SK-N-SH (cell line): ENCODE results near the gene GPR152. TPM values are rescaled to one million over a fixed set of nuclear protein-coding genes. Genes with fewer than 3 reads are reported as not detected.

Source experiments
- CTCF ChIA-PET: fragments of 300-600, 350-600 bp; formaldehyde crosslinking; extraction: SDS; loops from one replicate; lab custom pipeline; 2021; lab: Yijun Ruan, JAX
- POLR2A ChIA-PET: fragments of 350-600 bp; sonication (Branson Sonifier 250); formaldehyde crosslinking; extraction: SDS; loops from one replicate; lab custom pipeline; 2020; ENCODE audit warnings: antibody characterized with exemption, inconsistent platforms; lab: Yijun Ruan, JAX
- DNase-seq: peaks from one replicate; pipeline ENCODE4 v3.0.0; 2012
- H2AFZ ChIP-seq: fragments of 200-600 bp; sonication (generic); 2 replicates; pipeline ENCODE4 v1.8.1; 2016; ENCODE audit warnings: antibody characterized with exemption, mild to moderate bottlenecking, low read depth
- H3F3A ChIP-seq: fragments of 200-600 bp; sonication (generic); replicated peaks from 2 replicates; pipeline ENCODE3; 2016; ENCODE audit warnings: antibody characterized with exemption, mild to moderate bottlenecking; ENCODE audit not compliant: insufficient read depth
- H3K27ac ChIP-seq, 2 experiments: fragments of 200-500 bp in 1 of 2; fragments of 200-600 bp in 1 of 2; sonication (Bioruptor generic) in 1 of 2; sonication (generic), shearing (Covaris generic) in 1 of 2; 2 replicates each; pipeline versions ENCODE4 v1.5.1 to v1.6.1; 2014 to 2016; ENCODE audit warnings: low read depth in 2 of 2, inconsistent platforms in 1 of 2, low read length in 1 of 2, mild to moderate bottlenecking in 1 of 2, mixed read lengths in 1 of 2
- H3K27me3 ChIP-seq: fragments of 200-600 bp; sonication (generic), shearing (Covaris generic); 2 replicates; pipeline ENCODE4 v1.6.1; 2016; ENCODE audit warnings: mixed run types; ENCODE audit not compliant: insufficient read depth
- H3K36me3 ChIP-seq, 2 experiments: fragments of 200-500 bp in 1 of 2; fragments of 200-600 bp in 1 of 2; sonication (Bioruptor generic) in 1 of 2; sonication (generic) in 1 of 2; replicated peaks in 1 of 2; 2 replicates each; pipeline versions ENCODE3 to v1.5.1; 2014 to 2016; ENCODE audit warnings: low read length in 1 of 2, mild to moderate bottlenecking in 1 of 2; ENCODE audit not compliant: insufficient read depth in 2 of 2, control insufficient read depth in 1 of 2
- H3K4me1 ChIP-seq, 2 experiments: fragments of 200-500 bp in 1 of 2; fragments of 200-600 bp in 1 of 2; sonication (Bioruptor generic) in 1 of 2; sonication (generic), shearing (Covaris generic) in 1 of 2; 2 replicates each; pipeline versions ENCODE4 v1.5.1 to v1.6.1; 2014 to 2016; ENCODE audit warnings: low read depth in 1 of 2, low read length in 1 of 2, mixed run types in 1 of 2; ENCODE audit not compliant: insufficient read depth in 2 of 2, control insufficient read depth in 1 of 2
- H3K4me2 ChIP-seq: fragments of 200-600 bp; sonication (generic), shearing (Covaris generic); 2 replicates; pipeline ENCODE4 v1.6.1; 2017; ENCODE audit warnings: mixed run types
- H3K4me3 ChIP-seq, 2 experiments: fragments of 200-500 bp in 1 of 2; fragments of 200-600 bp in 1 of 2; sonication (Bioruptor generic) in 1 of 2; sonication (generic), shearing (Covaris generic) in 1 of 2; 2 replicates each; pipeline versions ENCODE4 v1.5.1 to v1.8.1; 2014 to 2016; ENCODE audit warnings: low read depth in 2 of 2, inconsistent platforms in 1 of 2, low read length in 1 of 2, mild to moderate bottlenecking in 1 of 2, mixed read lengths in 1 of 2, moderate library complexity in 1 of 2
- H3K79me2 ChIP-seq: fragments of 200-600 bp; sonication (generic); 2 replicates; pipeline ENCODE4 v1.8.1; 2017; ENCODE audit warnings: mild to moderate bottlenecking; ENCODE audit not compliant: insufficient read depth
- H3K9ac ChIP-seq: fragments of 200-600 bp; sonication (generic); 2 replicates; pipeline ENCODE4 v1.6.1; 2017; ENCODE audit warnings: mixed run types
- H3K9me2 ChIP-seq: fragments of 200-600 bp; sonication (generic); 2 replicates; pipeline ENCODE4 v1.6.1; 2017; ENCODE audit warnings: mixed run types
- H3K9me3 ChIP-seq: fragments of 200-600 bp; sonication (generic); 2 replicates; pipeline ENCODE4 v1.6.1; 2017; ENCODE audit warnings: mixed run types, mild to moderate bottlenecking, moderate library complexity
- H4K20me1 ChIP-seq: fragments of 200-600 bp; sonication (generic); 2 replicates; pipeline ENCODE4 v1.6.1; 2017; ENCODE audit warnings: mild to moderate bottlenecking, mixed run types; ENCODE audit not compliant: insufficient read depth
- EP300 ChIP-seq, 2 experiments: IDR thresholded peaks; 2 replicates each; pipeline versions ENCODE4 v1.4.0 to v1.6.1; 2012; ENCODE audit warnings: borderline replicate concordance in 1 of 2, low read depth in 1 of 2, low read length in 1 of 2
- EZH2phosphoT487 ChIP-seq: fragments of 200-600 bp; sonication (generic); IDR thresholded peaks from 2 replicates; pipeline ENCODE4 v1.6.1; 2017; ENCODE audit warnings: low read depth, mixed run types, mild to moderate bottlenecking, antibody characterized with exemption, moderate library complexity, borderline replicate concordance
- GABPA ChIP-seq: IDR thresholded peaks from 2 replicates; pipeline ENCODE4 v1.4.0; 2012; ENCODE audit warnings: low read depth, mild to moderate bottlenecking
- GATA2 ChIP-seq: sonication (generic); formaldehyde crosslinking; IDR thresholded peaks from 2 replicates; pipeline ENCODE4 v1.5.0; 2020; ENCODE audit warnings: mild to moderate bottlenecking, missing genetic modification reagents
- NRF1 ChIP-seq: IDR thresholded peaks from 2 replicates; pipeline ENCODE4 v1.6.1; 2012; ENCODE audit warnings: low read depth, mild to moderate bottlenecking, low read length
- RCOR1 ChIP-seq: fragments of 150-350 bp; IDR thresholded peaks from 2 replicates; pipeline ENCODE4 v1.6.1; 2017; ENCODE audit warnings: antibody characterized with exemption, low read length
- REST ChIP-seq: IDR thresholded peaks from 2 replicates; pipeline ENCODE4 v1.6.1; 2012; ENCODE audit warnings: mild to moderate bottlenecking, low read depth, low read length, moderate library complexity
- SMC3 ChIP-seq: IDR thresholded peaks from 2 replicates; pipeline ENCODE4 v1.6.1; 2012; ENCODE audit warnings: low read depth, low read length, improper control_type of control experiment
- USF2 ChIP-seq: fragments of 150-350 bp; IDR thresholded peaks from 2 replicates; pipeline ENCODE4 v1.6.1; 2017; ENCODE audit warnings: antibody characterized with exemption, low read length, low read depth, borderline replicate concordance
- YY1 ChIP-seq: IDR thresholded peaks from 2 replicates; pipeline ENCODE4 v1.4.0; 2012; ENCODE audit warnings: low read depth, mild to moderate bottlenecking
- WGBS: methylation state at CpG from one replicate; pipeline ENCODE4 v1.1.6; 2017; ENCODE audit warnings: low lambda C conversion rate; 5-methylcytosine and 5-hydroxymethylcytosine counted together
- polyA plus RNA-seq, 3 experiments: library from polyadenylated mRNA; depleted of rRNA; stranded (reverse); fragments of >200 nt; gene quantifications; 2 replicates each; pipeline ENCODE4 v1.2.3, GENCODE V29; 2012

GPR152 gene
- polyA plus RNA-seq, 1 of the 3 experiments (the other 2 are of a cell fraction), result not detected

- TF ChIP-seq EZH2phosphoT487 (no peak), RCOR1 (no peak), GATA2 (CRISPR knock-in tag) (no peak), USF2 (no peak), REST (no peak), GABPA (no peak), YY1 (no peak), EP300 (IDR thresholded peaks at IDR 0.05; ENCODE audit: borderline replicate concordance in 1 of 2, low read depth in 1 of 2, low read length in 1 of 2) (no peak), SMC3 (no peak), NRF1 (no peak)
- TF ChIP-seq, all 33 proteins: peak for 0
- Histone ChIP-seq H3F3A (peaks cover 10% of the 10 kb centered on the region), H3K4me3 (no peak overlapping the region), H3K9ac (no peak overlapping the region), H3K27ac (no peak overlapping the region; a peak in 1 of 4 replicates), H3K9me2 (no peaks in the 10 kb centered on the region), H4K20me1 (no peaks in the 10 kb centered on the region), H3K36me3 (no peaks in the 10 kb centered on the region), H2AFZ (no peak overlapping the region), H3K4me1 (peaks cover 9 to 35% of the 10 kb centered on the region in 2 experiments; a peak in 2 of 4 replicates), H3K79me2 (peaks cover 7% of the 10 kb centered on the region; the same call in 1 of the 2 replicates), H3K4me2 (peak overlapping the region; percentile 98; the same call in 1 of the 2 replicates), H3K9me3 (no peaks in the 10 kb centered on the region), H3K27me3 (no peaks in the 10 kb centered on the region)
- ChIA-PET CTCF (interaction anchor here (0.5 to 3.4 kb wide), 4 partner anchors 38 to 122 kb away, joined by 3 to 32 read pairs (median 3); partner anchors contain the start of genes PITPNM1 and PPP1CA), POLR2A (interaction anchor here (1.1 to 2.9 kb wide), 3 partner anchors 17 to 75 kb away, joined by 5 to 13 read pairs (median 6); partner anchors contain the start of genes PPP1CA and RAD9A)
- 86% methylated on average over 10 of the region's 11 CpGs for WGBS
- DNase-seq, result no peak
These were observed 14.6 kb upstream of the GPR152 start for GRCh38 chr11:67466962-67467771.
